Heart right ventricle (tissue), 16 donors: ENCODE results near the gene ERP44. TPM values are rescaled to one million over a fixed set of nuclear protein-coding genes. Genes with fewer than 3 reads are reported as not detected.
"Not testable (repeated sequence)": the region's sequence is repeated elsewhere in the genome, so short reads cannot be mapped to it uniquely, and the experiment has no call there.

Source experiments
- ATAC-seq, 8 donors: fragments of 200-7000 bp; cut with Tn5 transposase; one replicate each; pipeline ENCODE4 v1.9.1; 2020; ENCODE audit warnings: mild to moderate bottlenecking in 8 of 8, moderate library complexity in 8 of 8, moderate number of reproducible peaks in 1 of 8
- DNase-seq, 2 donors: peaks; one replicate each; pipeline ENCODE4 v3.0.0-alpha.2; 2020
- H3K27ac ChIP-seq, 10 donors: fragments of 200-600 bp; sonication (generic) in 2 of 10; one replicate each; pipeline versions ENCODE4 v1.5.0 to v1.8.0; 2020 to 2022; ENCODE audit warnings: mild to moderate bottlenecking in 3 of 10
- H3K27me3 ChIP-seq, 7 donors: fragments of 200-600 bp; one replicate each; pipeline ENCODE4 v1.8.0; 2021 to 2022; ENCODE audit warnings: mild to moderate bottlenecking in 2 of 7
- H3K36me3 ChIP-seq, 9 donors: fragments of 200-600 bp; sonication (generic) in 1 of 9; one replicate each; pipeline versions ENCODE4 v1.5.0 to v1.8.0; 2020 to 2022; ENCODE audit warnings: mild to moderate bottlenecking in 2 of 9
- H3K4me1 ChIP-seq, 9 donors: fragments of 200-600 bp; sonication (generic) in 1 of 9; one replicate each; pipeline versions ENCODE4 v1.5.0 to v1.8.0; 2020 to 2022; ENCODE audit warnings: mild to moderate bottlenecking in 4 of 9
- H3K4me3 ChIP-seq, 10 donors: fragments of 200-600 bp; sonication (generic) in 2 of 10; one replicate each; pipeline versions ENCODE4 v1.5.0 to v1.8.0; 2020 to 2022; ENCODE audit warnings: mild to moderate bottlenecking in 7 of 10, moderate library complexity in 2 of 10
- H3K9me3 ChIP-seq, 11 donors: fragments of 200-600 bp in 10 of 11; sonication (generic) in 2 of 11; one replicate each; pipeline versions ENCODE4 v1.5.0 to v1.8.0; 2013 to 2022; ENCODE audit warnings: mild to moderate bottlenecking in 2 of 11, control low read depth in 1 of 11, moderate library complexity in 1 of 11
- WGBS, 2 donors: extraction: QIAGEN DNeasy Blood & Tissue Kit; methylation state at CpG; one replicate each; pipeline ENCODE4 v1.1.7; 2013; ENCODE audit warnings: inconsistent platforms in 1 of 2; 5-methylcytosine and 5-hydroxymethylcytosine counted together
- intact Hi-C, 10 donors: fragments of 100-400 bp; cut with DNase I; formaldehyde crosslinking; loops; one replicate each; pipeline versions ENCODE4 v1.11.1 to v1.14.2; 2022
- polyA plus RNA-seq, 2 donors: library from polyadenylated mRNA; stranded (reverse); fragments of 200-250 nt; gene quantifications; one replicate each; pipeline ENCODE4 v1.2.3, GENCODE V29; 2013
- total RNA-seq, 10 donors: library from RNA; stranded (reverse); fragmentation: NEBNext Ultra II Directional in 3 of 10; extraction: Animal tissue kit (Norgen Biotek cat#: 25700) in 3 of 10; gene quantifications; one replicate each; pipeline versions ENCODE4 v1.2.1 to v1.2.4, GENCODE V29; 2021 to 2023
- TF ChIP-seq, protein P1 (sequence below), 9 donors: fragments of 200-600 bp; sonication (generic) in 2 of 9; IDR thresholded peaks; one replicate each; pipeline versions ENCODE4 v1.5.0 to v1.8.0; 2021 to 2022; ENCODE audit warnings: antibody characterized with exemption in 9 of 9, mild to moderate bottlenecking in 5 of 9, moderate library complexity in 1 of 9
- donor health status: Arrhythmogenic right ventricular cardiomyopathy.
- donor health status: ischemic (EF 13 %, LVEDD 7.1; RV severe dilation, severe dysfunction).
- donor health status: healthy with polysubstance abuse.
- donor health status: DM: no; HTN: yes; CAD: no.
- donor health status: DM: no; HTN: no; CAD: no.
- donor health status: ischemic (EF 25% LVEDD 6.9; RV normal size, moderate dysfunction).
- donor health status: ischemic (EF 25% LVEDD 5.7; RV mildly dilated, moderate dysfunction).
- donor health status: healthy.
- donor health status: DM: yes; HTN: yes; CAD: no.
- donor health status: Ischemic cardiomyopathy.
- donor health status: ischemic (EF 35%, LVEDD 5.7; RV mildly dilated, moderate dysfunction).
- donor health status: nonischemic (EF 11% LVEDD 7.7; RV severe dilation, severe dysfunction).
- donor health status: DM: yes; HTN: yes; CAD: no.
- donor health status: PGD.
- donor health status: ischemic (EF 29% LVEDD 5.4; RV normal size, mild dysfunction).
- donor health status: nonischemic (EF 23%, LVEDD 6.1; RV moderate dilation, normal function).

Gene ERP44
- total and polyA plus RNA-seq, 12 donors = 11.9 to 19.8 (median 15.2) TPM

DNA sequence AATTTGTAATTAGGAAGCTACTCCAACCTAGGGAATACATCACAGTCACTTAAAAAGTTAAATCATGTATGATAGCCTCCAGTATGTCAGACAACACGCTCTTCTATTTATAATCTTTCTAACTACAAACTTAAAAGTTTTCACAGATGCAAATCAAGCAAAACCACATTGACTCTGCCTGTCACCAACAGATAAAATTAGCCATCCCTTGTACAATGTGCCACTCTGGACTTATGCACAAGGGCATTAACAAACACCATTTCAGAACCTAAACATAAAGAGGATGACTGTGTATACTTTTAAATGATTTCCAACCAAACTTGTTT, 14.7 kb downstream of the ERP44 start:
- Histone ChIP-seq H3K4me3 (no peak overlapping the region), H3K36me3 (no peaks in the 10 kb centered on the region), H3K9me3 (no peaks in the 10 kb centered on the region), H3K27me3 (no peaks in the 10 kb centered on the region), H3K4me1 (peaks cover 0 to 71% (median 44%) of the 10 kb centered on the region in 9 donors), H3K27ac (no peak overlapping the region)
- DNase-seq = no peak
- no peak for ATAC-seq
- intact Hi-C loops = no loop called here
- TF ChIP-seq, protein P1, sequence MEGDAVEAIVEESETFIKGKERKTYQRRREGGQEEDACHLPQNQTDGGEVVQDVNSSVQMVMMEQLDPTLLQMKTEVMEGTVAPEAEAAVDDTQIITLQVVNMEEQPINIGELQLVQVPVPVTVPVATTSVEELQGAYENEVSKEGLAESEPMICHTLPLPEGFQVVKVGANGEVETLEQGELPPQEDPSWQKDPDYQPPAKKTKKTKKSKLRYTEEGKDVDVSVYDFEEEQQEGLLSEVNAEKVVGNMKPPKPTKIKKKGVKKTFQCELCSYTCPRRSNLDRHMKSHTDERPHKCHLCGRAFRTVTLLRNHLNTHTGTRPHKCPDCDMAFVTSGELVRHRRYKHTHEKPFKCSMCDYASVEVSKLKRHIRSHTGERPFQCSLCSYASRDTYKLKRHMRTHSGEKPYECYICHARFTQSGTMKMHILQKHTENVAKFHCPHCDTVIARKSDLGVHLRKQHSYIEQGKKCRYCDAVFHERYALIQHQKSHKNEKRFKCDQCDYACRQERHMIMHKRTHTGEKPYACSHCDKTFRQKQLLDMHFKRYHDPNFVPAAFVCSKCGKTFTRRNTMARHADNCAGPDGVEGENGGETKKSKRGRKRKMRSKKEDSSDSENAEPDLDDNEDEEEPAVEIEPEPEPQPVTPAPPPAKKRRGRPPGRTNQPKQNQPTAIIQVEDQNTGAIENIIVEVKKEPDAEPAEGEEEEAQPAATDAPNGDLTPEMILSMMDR (IDR thresholded peaks at IDR 0.05) = no peak
- 52 to 57% methylated on average over 1 of the region's 1 CpG for WGBS, 2 donors

DNA sequence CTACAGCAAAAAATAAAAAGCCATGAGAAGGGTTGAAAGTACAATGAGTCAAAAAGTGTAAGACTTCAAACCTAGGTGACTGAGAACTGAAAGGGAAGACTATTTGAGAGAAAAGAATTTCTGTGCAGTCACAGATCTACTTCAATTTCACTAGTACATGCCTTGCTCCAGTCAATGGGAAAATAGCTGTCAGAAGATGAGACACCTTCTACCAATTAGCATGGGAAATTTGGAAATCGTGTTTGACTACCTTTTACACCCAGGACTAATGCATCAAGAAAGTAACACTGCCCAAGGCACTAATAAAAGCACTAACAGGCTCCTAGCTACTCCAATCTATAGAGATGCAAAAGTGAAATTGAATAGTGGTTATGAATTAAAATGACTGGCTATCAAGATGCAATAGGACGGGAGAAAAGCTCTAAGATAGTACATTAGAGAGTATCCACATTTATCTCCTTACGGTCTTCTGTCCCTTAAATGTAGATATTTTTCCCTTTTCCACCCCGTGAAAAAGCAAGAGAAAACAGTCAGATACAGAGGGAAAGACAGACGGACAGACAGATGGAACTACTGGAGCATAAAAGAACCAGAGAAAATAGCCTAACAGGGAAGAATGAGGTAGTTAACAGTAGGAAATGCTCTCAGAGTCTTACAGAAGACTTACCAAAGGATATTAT, 15.2 kb downstream of the ERP44 start:
- intact Hi-C loops = no loop called here
- no peaks in the 10 kb centered on the region for H3K36me3 ChIP-seq
- H3K27ac ChIP-seq = no peak overlapping the region
- ATAC-seq = no peak
- H3K27me3 ChIP-seq = no peaks in the 10 kb centered on the region
- H3K9me3 ChIP-seq = no peaks in the 10 kb centered on the region
- TF ChIP-seq, protein P1 (IDR thresholded peaks at IDR 0.05) = no peak
- 76 to 80% methylated on average over 5 of the region's 5 CpGs for WGBS, 2 donors
- DNase-seq = no peak
- no peak overlapping the region for H3K4me3 ChIP-seq
- peaks cover 0 to 67% (median 44%) of the 10 kb centered on the region in 9 donors for H3K4me1 ChIP-seq

DNA sequence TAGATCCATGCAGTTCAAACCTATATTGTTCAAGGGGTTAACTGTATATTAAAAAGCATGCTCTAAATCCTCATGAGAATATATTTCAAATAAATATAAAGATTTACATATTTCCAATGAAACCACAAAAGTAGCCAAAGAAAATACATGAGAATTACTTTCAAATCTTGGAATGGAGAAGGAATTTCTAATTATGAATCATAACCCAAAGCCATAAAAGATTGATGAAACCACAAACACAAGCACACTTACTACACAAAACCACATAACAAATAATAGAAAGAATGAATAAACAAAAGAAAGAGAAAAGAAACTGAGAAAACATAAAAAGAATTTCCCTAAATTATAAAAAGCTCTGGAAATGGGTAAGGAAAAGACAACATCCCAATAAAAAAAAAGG, 16.0 kb downstream of the ERP44 start:
- intact Hi-C loops = no loop called here
- Histone ChIP-seq H3K36me3 (no peaks in the 10 kb centered on the region), H3K4me3 (no peak overlapping the region), H3K9me3 (no peaks in the 10 kb centered on the region), H3K27me3 (no peaks in the 10 kb centered on the region), H3K4me1 (peaks cover 0 to 66% (median 41%) of the 10 kb centered on the region in 9 donors), H3K27ac (no peak overlapping the region)
- ATAC-seq = no peak
- TF ChIP-seq, protein P1 (IDR thresholded peaks at IDR 0.05) = no peak
- no peak for DNase-seq

DNA sequence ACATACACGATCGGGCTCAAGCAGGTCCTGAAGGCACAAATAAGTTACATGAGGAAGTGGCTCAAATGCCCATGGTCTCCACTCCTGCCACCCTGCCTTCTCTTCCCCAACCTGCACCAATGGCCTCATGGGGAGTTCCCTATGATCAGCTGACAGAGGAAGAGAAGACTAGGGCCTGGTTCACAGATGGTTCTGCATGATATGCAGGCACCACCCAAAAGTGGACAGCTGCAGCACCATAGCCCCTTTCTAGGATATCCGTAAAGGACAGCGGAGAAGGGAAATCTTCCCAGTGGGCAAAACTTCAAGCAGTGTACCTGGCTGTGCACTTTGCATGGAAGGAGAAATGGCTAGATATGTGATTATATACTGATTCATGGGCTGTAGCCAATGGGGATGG, 22.5 kb downstream of the ERP44 start:
- 97 to 98% methylated on average over 4 of the region's 4 CpGs for WGBS, 2 donors
- H3K4me3 ChIP-seq, intact Hi-C loops, DNase-seq, ATAC-seq, H3K9me3 ChIP-seq, H3K27ac ChIP-seq, H3K36me3 ChIP-seq, H3K27me3 ChIP-seq: not testable (repeated sequence)
- H3K4me1 ChIP-seq = peaks cover 0 to 51% (median 14%) of the 10 kb centered on the region in 9 donors

DNA sequence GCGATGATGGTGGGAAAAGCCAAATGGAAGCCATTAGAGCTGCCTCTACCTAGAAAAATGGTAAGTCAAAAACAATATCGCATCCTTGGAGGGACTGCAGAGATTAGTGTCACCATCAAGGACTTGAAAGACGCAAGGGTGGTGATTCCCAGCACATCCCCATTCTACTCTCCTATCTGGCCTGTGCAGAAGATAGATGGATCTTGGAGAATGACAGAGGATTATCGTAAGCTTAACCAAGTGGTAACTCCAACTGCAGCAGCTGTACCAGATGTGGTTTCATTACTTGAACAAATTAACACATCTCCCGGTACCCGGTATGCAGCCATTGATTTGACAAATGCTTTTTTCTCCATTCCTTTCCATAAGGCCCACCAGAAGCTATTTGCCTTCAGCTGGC, 23.8 kb downstream of the ERP44 start:
- intact Hi-C loops = no loop called here
- no peaks in the 10 kb centered on the region for H3K27me3 ChIP-seq
- 99% methylated on average over 6 of the region's 6 CpGs for WGBS, 2 donors
- H3K27ac ChIP-seq = no peak overlapping the region
- ATAC-seq = no peak
- no peaks in the 10 kb centered on the region for H3K36me3 ChIP-seq
- peaks cover 0 to 46% (median 12%) of the 10 kb centered on the region in 9 donors for H3K4me1 ChIP-seq
- H3K4me3 ChIP-seq = no peak overlapping the region
- no peak for DNase-seq
- H3K9me3 ChIP-seq = no peaks in the 10 kb centered on the region
- TF ChIP-seq, protein P1 (IDR thresholded peaks at IDR 0.05) = no peak
